Breast epithelium (tissue), 4 donors: Measurements from ENCODE around the gene RAB24. TPM values are rescaled to one million over a fixed set of nuclear protein-coding genes. Genes with fewer than 3 reads are reported as not detected.

Experiments used
- DNase-seq, 2 donors: peaks; one replicate each; pipeline ENCODE4 v3.0.0-alpha.2; 2019; ENCODE audit warnings: low spot score in 2 of 2
- H3K27ac ChIP-seq, 2 donors: fragments of 200-600 bp; sonication (generic) in 1 of 2; one replicate each; pipeline ENCODE4 v1.5.1; 2016 to 2019; ENCODE audit warnings: mild to moderate bottlenecking in 1 of 2
- H3K27me3 ChIP-seq, 2 donors: fragments of 200-600 bp; sonication (generic) in 1 of 2; one replicate each; pipeline versions ENCODE4 v1.5.1 to v1.6.0; 2017 to 2019; ENCODE audit warnings: control low read depth in 1 of 2, mild to moderate bottlenecking in 1 of 2
- H3K36me3 ChIP-seq: fragments of 200-600 bp; one replicate; pipeline ENCODE4 v1.5.1; 2019
- H3K4me1 ChIP-seq, 2 donors: fragments of 200-600 bp; sonication (generic); one replicate each; pipeline ENCODE4 v1.5.1; 2016 to 2019; ENCODE audit warnings: control low read depth in 1 of 2
- H3K4me3 ChIP-seq, 3 donors: fragments of 200-600 bp; sonication (generic); 1 replicate in 2 of 3; 2 replicates in 1 of 3; pipeline ENCODE4 v1.5.1; 2016 to 2019; ENCODE audit warnings: mild to moderate bottlenecking in 3 of 3, moderate library complexity in 2 of 3
- H3K9me3 ChIP-seq, 2 donors: fragments of 200-600 bp; sonication (generic) in 1 of 2; one replicate each; pipeline ENCODE4 v1.5.1; 2016 to 2019; ENCODE audit warnings: control low read depth in 1 of 2
- POLR2A ChIP-seq: fragments of 450-650 bp; IDR thresholded peaks from one replicate; pipeline ENCODE4 v1.6.1; 2016; ENCODE audit warnings: antibody characterized with exemption, mild to moderate bottlenecking, moderate library complexity
- POLR2AphosphoS5 ChIP-seq, 3 donors: sonication (generic); formaldehyde crosslinking; IDR thresholded peaks; one replicate each; pipeline ENCODE4 v1.6.1; 2017; ENCODE audit warnings: antibody characterized with exemption in 3 of 3
- intact Hi-C: fragments of 100-400 bp; cut with DNase I; formaldehyde crosslinking; loops from one replicate; pipeline ENCODE4 v1.15.1; 2023; ENCODE audit warnings: low total_unique reads
- total RNA-seq, 3 donors: library from RNA; depleted of rRNA; stranded (reverse); fragments of >200 nt; gene quantifications; one replicate each; pipeline ENCODE4 v1.1.0, GENCODE V29; 2016
- TF ChIP-seq, protein P1 (sequence below), 3 donors: fragments of 450-650 bp; IDR thresholded peaks; one replicate each; pipeline ENCODE4 v1.5.1; 2016 to 2017; ENCODE audit warnings: antibody characterized with exemption in 3 of 3, mild to moderate bottlenecking in 3 of 3, moderate library complexity in 3 of 3

The RAB24 gene
- total RNA-seq, 3 donors from 2014 or later, result 21.4 to 62.9 (median 36.0) TPM

- Histone ChIP-seq H3K9me3 (no peaks in the 10 kb centered on the region), H3K4me3 (no peak overlapping the region), H3K4me1 (peaks cover 0 to 9% of the 10 kb centered on the region in 2 donors), H3K27me3 (no peaks in the 10 kb centered on the region), H3K36me3 (peaks cover 20% of the 10 kb centered on the region), H3K27ac (peak overlapping the region; percentile 57 to 61)
- TF ChIP-seq POLR2AphosphoS5 (IDR thresholded peaks at IDR 0.05) (no peak), POLR2A (no peak)
- TF ChIP-seq, protein P1, sequence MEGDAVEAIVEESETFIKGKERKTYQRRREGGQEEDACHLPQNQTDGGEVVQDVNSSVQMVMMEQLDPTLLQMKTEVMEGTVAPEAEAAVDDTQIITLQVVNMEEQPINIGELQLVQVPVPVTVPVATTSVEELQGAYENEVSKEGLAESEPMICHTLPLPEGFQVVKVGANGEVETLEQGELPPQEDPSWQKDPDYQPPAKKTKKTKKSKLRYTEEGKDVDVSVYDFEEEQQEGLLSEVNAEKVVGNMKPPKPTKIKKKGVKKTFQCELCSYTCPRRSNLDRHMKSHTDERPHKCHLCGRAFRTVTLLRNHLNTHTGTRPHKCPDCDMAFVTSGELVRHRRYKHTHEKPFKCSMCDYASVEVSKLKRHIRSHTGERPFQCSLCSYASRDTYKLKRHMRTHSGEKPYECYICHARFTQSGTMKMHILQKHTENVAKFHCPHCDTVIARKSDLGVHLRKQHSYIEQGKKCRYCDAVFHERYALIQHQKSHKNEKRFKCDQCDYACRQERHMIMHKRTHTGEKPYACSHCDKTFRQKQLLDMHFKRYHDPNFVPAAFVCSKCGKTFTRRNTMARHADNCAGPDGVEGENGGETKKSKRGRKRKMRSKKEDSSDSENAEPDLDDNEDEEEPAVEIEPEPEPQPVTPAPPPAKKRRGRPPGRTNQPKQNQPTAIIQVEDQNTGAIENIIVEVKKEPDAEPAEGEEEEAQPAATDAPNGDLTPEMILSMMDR (IDR thresholded peaks at IDR 0.05), result no peak
- DNase-seq, result no peak
- intact Hi-C loops, result no loop called here
Measured at GRCh38 chr5:177336112-177336511, 32.6 kb upstream of the RAB24 start.

DNA sequence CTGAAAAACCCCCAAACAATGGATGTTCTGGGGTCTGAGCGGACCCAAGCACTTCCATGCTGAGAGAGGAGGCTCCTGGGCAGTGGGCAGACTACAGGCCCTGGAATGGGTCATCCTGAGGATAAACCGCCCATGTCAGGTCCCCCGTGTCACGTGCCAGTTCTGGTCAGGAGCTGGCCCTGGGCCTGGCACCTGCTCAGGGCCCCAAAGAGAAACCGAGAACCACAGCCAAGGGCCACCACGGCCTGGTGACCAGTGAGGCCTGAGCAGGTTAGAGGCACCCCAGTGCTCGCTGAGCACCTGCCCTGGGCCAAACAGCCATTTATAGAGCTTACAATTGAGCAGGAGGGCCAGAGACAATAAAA, 32.2 kb upstream of the RAB24 start:
- Histone ChIP-seq H3K9me3 (no peaks in the 10 kb centered on the region), H3K36me3 (peaks cover 20% of the 10 kb centered on the region), H3K4me1 (peaks cover 0 to 9% of the 10 kb centered on the region in 2 donors), H3K27me3 (no peaks in the 10 kb centered on the region), H3K27ac (no peak overlapping the region), H3K4me3 (no peak overlapping the region)
- intact Hi-C loops, result no loop called here
- DNase-seq, result no peak
- no peak for TF ChIP-seq POLR2A
- no peak for TF ChIP-seq POLR2AphosphoS5 (IDR thresholded peaks at IDR 0.05)
- TF ChIP-seq, protein P1 (IDR thresholded peaks at IDR 0.05), result no peak

GRCh38 chr5:177334781-177335700, 31.5 kb upstream of the RAB24 start:
- intact Hi-C loops, result no loop called here
- no peak for DNase-seq
- peaks cover 20% of the 10 kb centered on the region for H3K36me3 ChIP-seq
- no peaks in the 10 kb centered on the region for H3K27me3 ChIP-seq
- H3K4me3 ChIP-seq, result no peak overlapping the region
- peaks cover 0 to 9% of the 10 kb centered on the region in 2 donors for H3K4me1 ChIP-seq
- no peaks in the 10 kb centered on the region for H3K9me3 ChIP-seq
- H3K27ac ChIP-seq, result no peak overlapping the region
- TF ChIP-seq, protein P1 (IDR thresholded peaks at IDR 0.05), result no peak

DNA sequence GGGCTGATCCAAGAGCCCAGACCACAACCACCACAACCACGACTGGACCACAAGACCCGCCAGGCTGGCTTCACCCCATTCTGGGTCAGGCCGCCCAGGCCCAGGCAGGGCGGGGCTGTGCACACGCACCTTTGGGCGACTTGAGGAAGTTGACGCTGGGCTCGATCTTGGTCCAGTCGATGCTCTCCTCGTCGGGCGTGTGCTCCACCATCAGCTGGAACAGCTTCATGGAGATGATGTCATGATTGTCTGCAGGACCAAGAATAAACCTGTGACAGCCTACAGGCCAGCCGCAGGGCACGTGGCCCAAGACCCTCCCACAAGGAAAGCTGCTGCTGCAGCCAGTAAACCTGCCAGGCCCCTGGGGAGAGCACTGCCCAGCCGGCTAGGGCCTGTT, 30.6 kb upstream of the RAB24 start:
- no peak overlapping the region for H3K27ac ChIP-seq
- no peak overlapping the region for H3K4me3 ChIP-seq
- peaks cover 0 to 9% of the 10 kb centered on the region in 2 donors for H3K4me1 ChIP-seq
- H3K9me3 ChIP-seq, result no peaks in the 10 kb centered on the region
- intact Hi-C loops, result no loop called here
- TF ChIP-seq, protein P1 (IDR thresholded peaks at IDR 0.05), result no peak
- TF ChIP-seq POLR2AphosphoS5 (IDR thresholded peaks at IDR 0.05), result no peak
- no peak for TF ChIP-seq POLR2A
- no peaks in the 10 kb centered on the region for H3K27me3 ChIP-seq
- peaks cover 20% of the 10 kb centered on the region for H3K36me3 ChIP-seq
- no peak for DNase-seq

- Histone ChIP-seq H3K27me3 (no peaks in the 10 kb centered on the region), H3K4me3 (no peak overlapping the region), H3K4me1 (peaks cover 0 to 7% of the 10 kb centered on the region in 2 donors), H3K9me3 (no peaks in the 10 kb centered on the region), H3K36me3 (peaks cover 20% of the 10 kb centered on the region), H3K27ac (peak overlapping the region in 1 of 2 donors; percentile 10)
- DNase-seq, result no peak
- TF ChIP-seq, protein P1 (IDR thresholded peaks at IDR 0.05), result no peak
- no peak for TF ChIP-seq POLR2A
- no peak for TF ChIP-seq POLR2AphosphoS5 (IDR thresholded peaks at IDR 0.05)
- intact Hi-C loops, result no loop called here
Measured at GRCh38 chr5:177333420-177334154, 30.1 kb upstream of the RAB24 start.
